Hepatocyte (in vitro differentiated cells): Measurements from ENCODE around the gene ITPR3.

ENCODE experiments used
- EZH2 ChIP-seq: fragments of 200-600 bp; sonication (generic); IDR thresholded peaks from 2 replicates; pipeline ENCODE4 v1.6.1; 2016; ENCODE audit warnings: antibody characterized with exemption, mild to moderate bottlenecking, borderline replicate concordance
- EZH2phosphoT487 ChIP-seq: fragments of 200-600 bp; sonication (generic); IDR thresholded peaks from one replicate; pipeline ENCODE4 v1.6.1; 2018; ENCODE audit warnings: antibody characterized with exemption, mild to moderate bottlenecking, low read depth, moderate library complexity; ENCODE audit not compliant: unreplicated experiment, severe bottlenecking
- TF ChIP-seq, protein P1 (sequence below): fragments of 200-600 bp; sonication (generic); IDR thresholded peaks from 2 replicates; pipeline ENCODE4 v1.5.1; 2016; ENCODE audit warnings: antibody characterized with exemption, mild to moderate bottlenecking; ENCODE audit not compliant: poor library complexity

DNA sequence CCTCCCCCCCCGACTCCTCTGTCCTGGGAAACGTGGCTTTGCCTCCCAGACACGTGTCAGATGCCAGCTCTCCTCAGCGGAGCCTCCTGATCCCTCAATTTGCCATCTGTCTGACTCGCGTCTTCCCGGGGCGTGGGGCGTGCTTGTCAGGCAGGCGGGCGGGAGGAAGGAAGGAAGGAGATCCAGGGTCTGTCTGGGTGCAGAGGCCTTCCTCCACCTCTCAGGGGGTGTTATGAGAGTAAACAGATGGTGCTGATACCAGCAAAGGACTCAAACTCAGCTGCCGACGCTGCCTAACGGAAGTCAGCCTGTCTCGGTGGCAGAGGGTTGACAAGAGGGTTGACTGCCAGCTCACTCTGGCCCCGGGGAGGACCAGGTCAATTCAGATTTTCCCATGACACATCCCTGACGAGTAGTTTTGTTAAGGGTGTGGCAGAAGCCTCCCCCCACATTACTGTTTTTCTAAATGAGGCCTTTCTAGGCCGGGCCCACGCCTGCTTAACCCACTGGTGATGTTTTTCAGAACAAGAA is 73.3 kb downstream of the ITPR3 start:
- TF ChIP-seq, protein P1, sequence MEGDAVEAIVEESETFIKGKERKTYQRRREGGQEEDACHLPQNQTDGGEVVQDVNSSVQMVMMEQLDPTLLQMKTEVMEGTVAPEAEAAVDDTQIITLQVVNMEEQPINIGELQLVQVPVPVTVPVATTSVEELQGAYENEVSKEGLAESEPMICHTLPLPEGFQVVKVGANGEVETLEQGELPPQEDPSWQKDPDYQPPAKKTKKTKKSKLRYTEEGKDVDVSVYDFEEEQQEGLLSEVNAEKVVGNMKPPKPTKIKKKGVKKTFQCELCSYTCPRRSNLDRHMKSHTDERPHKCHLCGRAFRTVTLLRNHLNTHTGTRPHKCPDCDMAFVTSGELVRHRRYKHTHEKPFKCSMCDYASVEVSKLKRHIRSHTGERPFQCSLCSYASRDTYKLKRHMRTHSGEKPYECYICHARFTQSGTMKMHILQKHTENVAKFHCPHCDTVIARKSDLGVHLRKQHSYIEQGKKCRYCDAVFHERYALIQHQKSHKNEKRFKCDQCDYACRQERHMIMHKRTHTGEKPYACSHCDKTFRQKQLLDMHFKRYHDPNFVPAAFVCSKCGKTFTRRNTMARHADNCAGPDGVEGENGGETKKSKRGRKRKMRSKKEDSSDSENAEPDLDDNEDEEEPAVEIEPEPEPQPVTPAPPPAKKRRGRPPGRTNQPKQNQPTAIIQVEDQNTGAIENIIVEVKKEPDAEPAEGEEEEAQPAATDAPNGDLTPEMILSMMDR = no peak
- TF ChIP-seq EZH2phosphoT487 (no peak), EZH2 (no peak)
